ENCODE measurements around the gene GABPB1. TPM values are rescaled to one million over a fixed set of nuclear protein-coding genes. Genes with fewer than 3 reads are reported as not detected.
A peak's percentile ranks its signal among the peaks of the same experiment; 100 is the strongest.

GABPB1 gene
- polyA plus RNA-seq, 3 donors: 12.9 to 15.1 (median 14.9) TPM

GRCh38 chr15:50341616-50342136 lies 13.3 kb downstream of the GABPB1 start:
- peak in 2 of 3 donors; percentile 19 to 34 for DNase-seq
- H3K27me3 ChIP-seq (ENCODE audit: control insufficient read depth in 2 of 2, insufficient read depth in 2 of 2, low read length in 2 of 2): no peaks in the 10 kb centered on the region
- peaks cover 67% of the 10 kb centered on the region for H3K79me2 ChIP-seq (ENCODE audit: insufficient read depth, low read length)
- Mint-ChIP-seq H3K27me3 (ENCODE audit: low read depth in 3 of 3) (peaks cover 0 to 3% (median 0%) of the 10 kb centered on the region in 3 donors), H3K36me3 (peaks cover 0 to 13% of the 10 kb centered on the region in 2 donors), H3K9me3 (no peaks in the 10 kb centered on the region), H3K4me1 (peaks cover 42% of the 10 kb centered on the region), H3K4me3 (no peak overlapping the region), H3K27ac (peak overlapping the region in 6 of 7 donors; percentile 17 to 81 (median 69))
- TF ChIP-seq CTCF (IDR thresholded peaks at IDR 0.05): no peak
- no peaks in the 10 kb centered on the region for H4K20me1 ChIP-seq (ENCODE audit: insufficient read depth, low read length)
- WGBS (ENCODE audit: insufficient coverage): 88% methylated on average over 3 of the region's 7 CpGs
- peak overlapping the region in 1 of 2 donors; percentile 2 for H3K27ac ChIP-seq (ENCODE audit: low read depth in 1 of 2, low read length in 2 of 2)
- intact Hi-C loops (cut with micrococcal nuclease): no loop called here
- no peak overlapping the region for H3K4me2 ChIP-seq (replicated peaks; ENCODE audit: extremely low read depth, low read length, poor library complexity, severe bottlenecking)
- H3K4me3 ChIP-seq (replicated peaks in 1 of 3; ENCODE audit: low read depth in 2 of 3, low read length in 3 of 3): no peak overlapping the region
- peaks cover 35 to 43% of the 10 kb centered on the region in 2 donors for H3K4me1 ChIP-seq (ENCODE audit: control insufficient read depth in 1 of 2, insufficient read depth in 2 of 2, low read length in 2 of 2)
- no peak overlapping the region for H2AFZ ChIP-seq (ENCODE audit: insufficient read depth, low read depth, low read length, poor library complexity, severe bottlenecking)
- no peak overlapping the region for H3K9ac ChIP-seq (ENCODE audit: insufficient read depth, low read length, poor library complexity, severe bottlenecking)
- no peaks in the 10 kb centered on the region for H3K9me3 ChIP-seq (replicated peaks in 1 of 2; ENCODE audit: control insufficient read depth in 1 of 2, insufficient read depth in 1 of 2, low read length in 2 of 2)
- H3K36me3 ChIP-seq (replicated peaks in 1 of 2; ENCODE audit: control insufficient read depth in 1 of 2, insufficient read depth in 2 of 2, low read length in 2 of 2): no peaks in the 10 kb centered on the region

DNA sequence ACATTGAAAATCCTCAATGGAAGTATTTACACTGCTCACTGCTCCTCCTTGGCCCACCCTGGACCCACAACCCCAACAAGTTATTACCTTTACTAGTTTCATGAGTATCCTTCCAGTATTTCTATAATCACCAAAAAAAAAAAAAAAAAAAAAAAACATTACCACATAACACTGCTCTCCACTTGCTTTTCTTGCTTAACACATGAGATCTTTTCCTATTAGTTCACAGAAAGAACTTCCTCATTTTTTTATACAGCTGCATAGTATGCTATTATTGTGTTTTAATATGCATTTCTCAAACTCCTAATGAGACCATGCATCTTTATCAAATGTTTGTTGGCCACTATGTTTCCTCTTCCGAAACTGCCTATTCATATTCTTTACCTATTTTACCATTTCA lies 14.6 kb downstream of the GABPB1 start:
- Mint-ChIP-seq H3K27ac (peak overlapping the region; percentile 70 to 92 (median 85)), H3K27me3 (ENCODE audit: low read depth in 3 of 3) (peaks cover 0 to 3% (median 0%) of the 10 kb centered on the region in 3 donors), H3K36me3 (peaks cover 0 to 5% of the 10 kb centered on the region in 2 donors), H3K9me3 (no peaks in the 10 kb centered on the region), H3K4me1 (peaks cover 39% of the 10 kb centered on the region), H3K4me3 (no peak overlapping the region)
- Histone ChIP-seq H3K4me2 (replicated peaks; ENCODE audit: extremely low read depth, low read length, poor library complexity, severe bottlenecking) (peak overlapping the region; percentile 26), H3K27ac (ENCODE audit: low read depth in 1 of 2, low read length in 2 of 2) (peak overlapping the region in 1 of 2 donors; percentile 54), H3K4me1 (ENCODE audit: control insufficient read depth in 1 of 2, insufficient read depth in 2 of 2, low read length in 2 of 2) (peaks cover 37 to 45% of the 10 kb centered on the region in 2 donors), H3K4me3 (replicated peaks in 1 of 3; ENCODE audit: low read depth in 2 of 3, low read length in 3 of 3) (no peak overlapping the region), H2AFZ (ENCODE audit: insufficient read depth, low read depth, low read length, poor library complexity, severe bottlenecking) (no peak overlapping the region), H3K9me3 (replicated peaks in 1 of 2; ENCODE audit: control insufficient read depth in 1 of 2, insufficient read depth in 1 of 2, low read length in 2 of 2) (no peaks in the 10 kb centered on the region), H3K36me3 (replicated peaks in 1 of 2; ENCODE audit: control insufficient read depth in 1 of 2, insufficient read depth in 2 of 2, low read length in 2 of 2) (no peaks in the 10 kb centered on the region), H3K79me2 (ENCODE audit: insufficient read depth, low read length) (peaks cover 68% of the 10 kb centered on the region), H3K9ac (ENCODE audit: insufficient read depth, low read length, poor library complexity, severe bottlenecking) (no peak overlapping the region), H3K27me3 (ENCODE audit: control insufficient read depth in 2 of 2, insufficient read depth in 2 of 2, low read length in 2 of 2) (no peaks in the 10 kb centered on the region), H4K20me1 (ENCODE audit: insufficient read depth, low read length) (no peaks in the 10 kb centered on the region)
- intact Hi-C loops (cut with micrococcal nuclease): no loop called here
- DNase-seq: peak; percentile 29 to 75 (median 58)
- TF ChIP-seq CTCF (IDR thresholded peaks at IDR 0.05): no peak
- no CpG with 5 or more reads among the region's 1 CpG for WGBS (ENCODE audit: insufficient coverage)
